Measurements from ENCODE around the gene TNF.
"Not testable (repeated sequence)": the region's sequence is repeated elsewhere in the genome, so short reads cannot be mapped to it uniquely, and the experiment has no call there.

The TNF gene

DNA sequence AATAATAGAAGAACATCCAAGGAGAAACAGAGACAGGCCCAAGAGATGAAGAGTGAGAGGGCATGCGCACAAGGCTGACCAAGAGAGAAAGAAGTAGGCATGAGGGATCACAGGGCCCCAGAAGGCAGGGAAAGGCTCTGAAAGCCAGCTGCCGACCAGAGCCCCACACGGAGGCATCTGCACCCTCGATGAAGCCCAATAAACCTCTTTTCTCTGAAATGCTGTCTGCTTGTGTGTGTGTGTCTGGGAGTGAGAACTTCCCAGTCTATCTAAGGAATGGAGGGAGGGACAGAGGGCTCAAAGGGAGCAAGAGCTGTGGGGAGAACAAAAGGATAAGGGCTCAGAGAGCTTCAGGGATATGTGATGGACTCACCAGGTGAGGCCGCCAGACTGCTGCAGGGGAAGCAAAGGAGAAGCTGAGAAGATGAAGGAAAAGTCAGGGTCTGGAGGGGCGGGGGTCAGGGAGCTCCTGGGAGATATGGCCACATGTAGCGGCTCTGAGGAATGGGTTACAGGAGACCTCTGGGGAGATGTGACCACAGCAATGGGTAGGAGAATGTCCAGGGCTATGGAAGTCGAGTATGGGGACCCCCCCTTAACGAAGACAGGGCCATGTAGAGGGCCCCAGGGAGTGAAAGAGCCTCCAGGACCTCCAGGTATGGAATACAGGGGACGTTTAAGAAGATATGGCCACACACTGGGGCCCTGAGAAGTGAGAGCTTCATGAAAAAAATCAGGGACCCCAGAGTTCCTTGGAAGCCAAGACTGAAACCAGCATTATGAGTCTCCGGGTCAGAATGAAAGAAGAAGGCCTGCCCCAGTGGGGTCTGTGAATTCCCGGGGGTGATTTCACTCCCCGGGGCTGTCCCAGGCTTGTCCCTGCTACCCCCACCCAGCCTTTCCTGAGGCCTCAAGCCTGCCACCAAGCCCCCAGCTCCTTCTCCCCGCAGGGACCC lies 981 bp upstream of the TNF start:
- DNase-seq = no peak

DNA sequence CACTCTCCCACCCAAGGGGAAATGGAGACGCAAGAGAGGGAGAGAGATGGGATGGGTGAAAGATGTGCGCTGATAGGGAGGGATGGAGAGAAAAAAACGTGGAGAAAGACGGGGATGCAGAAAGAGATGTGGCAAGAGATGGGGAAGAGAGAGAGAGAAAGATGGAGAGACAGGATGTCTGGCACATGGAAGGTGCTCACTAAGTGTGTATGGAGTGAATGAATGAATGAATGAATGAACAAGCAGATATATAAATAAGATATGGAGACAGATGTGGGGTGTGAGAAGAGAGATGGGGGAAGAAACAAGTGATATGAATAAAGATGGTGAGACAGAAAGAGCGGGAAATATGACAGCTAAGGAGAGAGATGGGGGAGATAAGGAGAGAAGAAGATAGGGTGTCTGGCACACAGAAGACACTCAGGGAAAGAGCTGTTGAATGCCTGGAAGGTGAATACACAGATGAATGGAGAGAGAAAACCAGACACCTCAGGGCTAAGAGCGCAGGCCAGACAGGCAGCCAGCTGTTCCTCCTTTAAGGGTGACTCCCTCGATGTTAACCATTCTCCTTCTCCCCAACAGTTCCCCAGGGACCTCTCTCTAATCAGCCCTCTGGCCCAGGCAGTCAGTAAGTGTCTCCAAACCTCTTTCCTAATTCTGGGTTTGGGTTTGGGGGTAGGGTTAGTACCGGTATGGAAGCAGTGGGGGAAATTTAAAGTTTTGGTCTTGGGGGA lies 754 bp downstream of the TNF start:
- peak; percentile 55 for DNase-seq

DNA sequence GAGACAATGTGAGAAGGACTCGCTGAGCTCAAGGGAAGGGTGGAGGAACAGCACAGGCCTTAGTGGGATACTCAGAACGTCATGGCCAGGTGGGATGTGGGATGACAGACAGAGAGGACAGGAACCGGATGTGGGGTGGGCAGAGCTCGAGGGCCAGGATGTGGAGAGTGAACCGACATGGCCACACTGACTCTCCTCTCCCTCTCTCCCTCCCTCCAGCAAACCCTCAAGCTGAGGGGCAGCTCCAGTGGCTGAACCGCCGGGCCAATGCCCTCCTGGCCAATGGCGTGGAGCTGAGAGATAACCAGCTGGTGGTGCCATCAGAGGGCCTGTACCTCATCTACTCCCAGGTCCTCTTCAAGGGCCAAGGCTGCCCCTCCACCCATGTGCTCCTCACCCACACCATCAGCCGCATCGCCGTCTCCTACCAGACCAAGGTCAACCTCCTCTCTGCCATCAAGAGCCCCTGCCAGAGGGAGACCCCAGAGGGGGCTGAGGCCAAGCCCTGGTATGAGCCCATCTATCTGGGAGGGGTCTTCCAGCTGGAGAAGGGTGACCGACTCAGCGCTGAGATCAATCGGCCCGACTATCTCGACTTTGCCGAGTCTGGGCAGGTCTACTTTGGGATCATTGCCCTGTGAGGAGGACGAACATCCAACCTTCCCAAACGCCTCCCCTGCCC lies 1.7 kb downstream of the TNF start:
- no peak for DNase-seq

DNA sequence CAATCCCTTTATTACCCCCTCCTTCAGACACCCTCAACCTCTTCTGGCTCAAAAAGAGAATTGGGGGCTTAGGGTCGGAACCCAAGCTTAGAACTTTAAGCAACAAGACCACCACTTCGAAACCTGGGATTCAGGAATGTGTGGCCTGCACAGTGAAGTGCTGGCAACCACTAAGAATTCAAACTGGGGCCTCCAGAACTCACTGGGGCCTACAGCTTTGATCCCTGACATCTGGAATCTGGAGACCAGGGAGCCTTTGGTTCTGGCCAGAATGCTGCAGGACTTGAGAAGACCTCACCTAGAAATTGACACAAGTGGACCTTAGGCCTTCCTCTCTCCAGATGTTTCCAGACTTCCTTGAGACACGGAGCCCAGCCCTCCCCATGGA lies 2.2 kb downstream of the TNF start:
- DNase-seq = no peak

DNA sequence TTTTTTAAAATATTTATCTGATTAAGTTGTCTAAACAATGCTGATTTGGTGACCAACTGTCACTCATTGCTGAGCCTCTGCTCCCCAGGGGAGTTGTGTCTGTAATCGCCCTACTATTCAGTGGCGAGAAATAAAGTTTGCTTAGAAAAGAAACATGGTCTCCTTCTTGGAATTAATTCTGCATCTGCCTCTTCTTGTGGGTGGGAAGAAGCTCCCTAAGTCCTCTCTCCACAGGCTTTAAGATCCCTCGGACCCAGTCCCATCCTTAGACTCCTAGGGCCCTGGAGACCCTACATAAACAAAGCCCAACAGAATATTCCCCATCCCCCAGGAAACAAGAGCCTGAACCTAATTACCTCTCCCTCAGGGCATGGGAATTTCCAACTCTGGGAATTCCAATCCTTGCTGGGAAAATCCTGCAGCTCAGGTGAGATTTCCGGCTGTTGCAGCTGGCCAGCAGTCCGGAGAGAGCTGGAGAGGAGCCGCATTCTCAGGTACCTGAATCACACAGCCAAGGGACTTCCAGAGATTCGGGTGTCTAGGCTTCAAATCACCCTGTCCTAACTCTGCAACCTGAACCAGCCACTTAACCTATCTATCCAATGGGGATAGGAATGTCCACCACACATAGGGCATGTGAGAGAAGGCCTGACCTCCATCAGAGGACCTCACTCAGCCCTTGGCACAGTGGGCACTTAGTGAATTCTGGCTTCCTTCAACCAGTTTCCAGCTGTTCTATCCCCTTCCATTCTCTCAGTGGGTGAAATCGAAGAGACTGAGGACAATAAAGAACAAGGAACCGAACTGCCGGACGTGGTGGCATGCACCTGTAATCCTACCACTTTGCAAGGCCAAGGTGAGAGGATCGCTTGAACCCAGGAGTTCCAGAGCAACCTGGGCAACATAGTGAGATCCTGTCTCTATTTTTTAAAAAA lies 3.1 kb downstream of the TNF start:
- DNase-seq = peak; percentile 75

DNA sequence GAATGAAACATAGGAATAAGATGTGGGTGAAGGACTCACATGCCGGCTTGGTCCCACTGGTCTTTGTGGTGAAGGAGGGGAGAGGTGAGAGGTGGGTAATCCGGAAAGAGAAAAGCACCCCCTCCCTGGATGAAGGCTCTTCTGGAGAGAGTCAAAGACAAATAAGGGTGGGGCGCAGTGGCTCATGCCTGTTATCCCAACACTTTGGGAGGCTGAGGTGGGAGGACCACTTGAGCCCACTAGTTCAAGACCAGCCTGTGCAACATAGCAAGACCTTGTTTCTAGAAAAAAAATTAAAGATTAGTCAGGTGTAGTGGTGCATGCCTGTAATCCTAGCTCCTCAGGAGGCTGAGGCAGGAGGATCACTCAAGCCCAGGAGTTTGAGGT lies 3.7 kb downstream of the TNF start:
- DNase-seq = no peak

DNA sequence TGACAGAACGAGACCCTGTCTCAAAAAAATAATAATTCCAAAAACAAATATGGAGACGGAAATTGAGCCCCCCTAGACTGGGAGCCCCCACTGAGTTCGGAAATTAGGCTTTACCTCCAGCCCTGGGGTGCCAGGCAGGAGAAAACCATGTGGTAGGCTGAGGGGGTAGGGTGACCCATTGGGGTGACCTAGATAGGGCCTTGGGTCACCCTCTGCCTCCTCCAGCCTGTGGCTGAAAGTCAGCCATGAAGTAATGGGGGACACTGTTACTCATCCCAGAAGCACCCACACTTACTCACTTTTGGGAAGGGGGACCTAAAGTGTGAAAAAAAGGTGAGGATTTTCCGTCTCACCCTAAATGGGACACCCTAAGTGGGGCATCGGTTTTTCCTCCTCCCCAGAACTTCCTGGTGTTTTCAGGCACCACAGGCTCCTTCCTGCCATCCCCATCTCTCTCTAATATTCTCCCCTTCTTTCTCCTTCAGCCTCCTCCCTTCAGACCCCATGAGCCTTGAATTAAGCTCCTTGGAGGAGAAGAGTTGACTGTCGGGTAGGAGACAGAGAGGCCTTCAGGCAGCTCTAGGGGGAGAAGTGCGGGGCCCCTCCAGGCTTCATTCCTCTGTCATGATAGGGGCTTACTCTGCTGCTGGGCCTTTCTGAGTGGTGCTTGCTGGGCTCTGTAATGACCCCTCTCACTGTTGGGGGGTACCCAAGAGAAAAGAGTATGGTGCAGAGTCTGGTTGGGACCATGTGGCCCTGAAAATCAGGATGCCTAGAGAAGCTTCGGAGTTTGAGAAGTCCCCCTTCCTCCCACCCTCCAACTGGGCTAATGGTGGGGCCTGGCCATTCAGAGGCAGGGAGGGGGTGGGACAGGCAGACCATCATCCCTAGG lies 4.4 kb downstream of the TNF start:
- DNase-seq = peak; percentile 17

DNA sequence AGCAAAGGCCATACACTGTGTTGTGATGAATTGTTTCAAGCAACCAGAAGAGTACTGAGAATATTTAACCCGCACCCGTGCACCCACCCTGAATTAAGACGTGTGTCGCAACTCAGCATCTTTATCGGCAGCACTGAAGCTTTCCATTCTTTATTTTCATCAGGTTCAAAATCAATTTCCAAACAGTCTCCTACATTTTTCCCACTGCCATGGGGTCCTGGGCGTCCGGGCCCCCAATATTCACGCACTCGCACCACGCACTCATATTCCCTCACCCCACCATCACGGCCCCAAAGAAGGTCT lies 5.0 kb downstream of the TNF start:
- DNase-seq = no peak

DNA sequence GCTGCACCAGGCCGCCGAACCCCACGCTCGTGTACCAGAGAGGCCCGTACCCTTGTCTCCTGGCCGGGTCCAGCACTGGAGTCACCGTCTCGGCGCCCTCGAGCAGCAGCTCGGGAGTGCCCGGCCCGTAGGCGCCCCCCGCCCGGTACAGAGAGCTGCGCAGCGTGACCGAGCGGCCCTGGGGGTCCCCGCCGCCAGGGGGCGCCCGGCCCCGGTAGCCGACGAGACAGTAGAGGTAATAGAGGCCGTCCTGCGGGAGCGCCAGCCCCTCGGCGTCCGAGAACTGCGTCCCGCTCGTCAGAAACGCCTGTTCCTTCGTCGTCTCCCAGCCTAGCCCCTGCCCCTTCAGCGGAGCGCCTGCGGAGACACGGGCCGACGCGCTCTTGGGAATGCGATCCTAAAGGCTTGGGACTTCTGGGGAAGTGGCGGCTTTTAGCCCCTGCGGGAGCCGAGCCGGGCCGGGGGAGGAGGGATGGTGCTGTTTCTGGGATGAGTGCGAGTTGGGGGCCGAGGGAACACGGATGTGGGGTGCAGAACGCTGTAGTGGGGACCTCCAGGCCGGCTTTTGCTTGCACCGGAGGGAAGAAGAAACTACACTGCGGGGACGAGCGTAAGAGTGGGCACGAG lies 5.6 kb downstream of the TNF start:
- peak; percentile 87 for DNase-seq

DNA sequence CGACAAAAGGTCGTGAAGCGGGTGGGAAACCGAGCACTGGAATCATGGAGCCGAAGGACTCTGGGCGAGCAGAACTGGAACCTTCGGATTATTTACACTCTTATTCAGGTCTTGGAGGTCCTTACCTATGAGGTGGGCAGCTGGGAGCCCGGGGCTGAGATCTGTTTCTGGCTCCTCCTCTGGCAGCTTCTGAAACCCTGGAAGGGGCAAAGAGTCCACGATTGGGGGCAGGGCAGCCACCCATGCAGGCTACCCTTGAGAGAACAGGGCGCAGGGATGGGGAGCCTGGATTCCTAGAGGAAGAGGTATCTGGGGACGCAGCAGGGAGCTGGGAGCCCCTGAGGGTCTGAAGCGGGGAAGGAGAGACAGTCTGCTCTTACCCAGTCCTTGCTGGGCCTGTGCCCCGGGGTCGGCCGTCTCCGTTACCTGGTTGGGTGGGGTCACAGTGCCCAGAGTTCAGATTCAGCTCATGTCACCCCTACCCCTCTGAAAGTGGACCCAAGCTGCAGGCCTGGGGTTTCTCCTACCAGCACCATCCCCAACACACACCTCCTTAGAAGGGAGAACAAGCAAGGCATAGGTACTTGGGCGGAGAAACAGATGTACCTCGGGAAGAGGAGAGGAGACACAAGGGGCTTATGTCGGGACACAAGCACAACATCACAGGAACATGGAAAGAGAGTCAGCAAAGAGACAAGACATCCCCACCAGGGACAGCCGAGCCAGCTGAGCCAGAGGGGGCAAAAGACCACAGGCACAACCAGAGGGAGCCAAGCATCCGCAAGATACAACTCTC lies 6.3 kb downstream of the TNF start:
- DNase-seq = peak; percentile 45

DNA sequence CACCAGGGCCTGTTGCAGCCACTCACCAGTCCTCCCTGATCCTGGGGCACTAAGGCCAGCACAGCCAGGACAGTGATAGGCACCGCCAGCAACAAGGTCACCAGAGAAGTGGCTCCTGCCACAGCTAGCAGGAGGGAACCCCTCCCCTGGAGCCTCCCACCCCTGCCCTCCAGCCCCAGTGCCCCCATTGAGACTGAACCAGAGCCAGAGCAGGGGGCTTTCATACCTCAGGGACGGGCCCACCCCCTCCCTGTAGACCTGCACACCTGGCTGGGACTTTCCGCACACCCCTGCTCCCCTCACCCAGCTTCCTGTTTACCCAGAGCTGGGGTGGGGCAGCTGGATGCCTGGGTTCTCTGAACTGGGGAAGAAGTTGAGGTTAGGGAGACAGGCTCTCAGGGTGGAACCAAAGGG lies 6.9 kb downstream of the TNF start, which contains the start of gene LTB:
Gene LTB, minus strand, starts transcription at position 195 of the 414 bp plus-strand sequence. Its CDS starts 7 bp downstream, at position 188.
- no peak for DNase-seq

DNA sequence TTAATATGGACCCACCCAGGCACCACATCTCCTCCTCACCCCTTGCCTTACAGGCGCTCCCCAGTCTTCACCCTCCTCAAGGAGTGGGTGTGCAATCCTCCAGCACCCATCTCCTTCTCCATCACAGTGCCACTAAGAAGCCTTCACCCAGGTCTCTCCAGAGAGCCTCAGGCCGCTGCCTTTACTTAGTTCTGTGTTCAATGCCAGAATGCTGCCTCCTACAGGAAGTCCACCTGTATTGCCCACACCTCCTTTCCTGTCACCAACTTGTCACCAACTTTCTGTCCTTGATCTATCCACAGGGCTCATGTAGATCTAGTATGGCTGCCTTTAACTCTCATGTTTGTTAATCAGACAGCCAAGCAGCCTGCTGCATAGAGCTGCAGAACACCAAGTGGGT lies 10.1 kb downstream of the TNF start:
- peak; percentile 34 for DNase-seq

DNA sequence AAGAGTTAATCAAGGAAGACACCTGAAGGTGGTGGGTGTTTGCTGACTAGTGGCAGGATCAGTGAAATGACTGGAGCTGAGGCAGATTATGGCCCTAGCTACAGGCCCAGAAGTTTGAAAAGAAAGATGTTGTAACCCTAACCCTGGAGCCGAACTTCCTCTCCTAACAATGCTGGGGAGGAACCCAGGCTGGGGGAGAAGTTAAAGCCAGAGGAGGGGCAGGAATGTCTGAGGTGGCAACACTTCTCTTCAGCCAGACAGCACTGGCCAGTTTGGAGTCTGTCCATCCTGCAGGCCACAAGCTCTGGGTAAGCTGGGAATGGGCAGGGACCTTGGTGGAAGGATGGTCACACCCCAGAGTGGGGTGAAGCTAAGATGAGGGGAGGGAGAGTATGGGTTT lies 10.6 kb downstream of the TNF start, which contains the start of gene LST1:
Gene LST1, plus strand, starts transcription at position 270 of the 400 bp plus-strand sequence. CDS start 1,023 bp downstream, outside the sequence.
- DNase-seq = no peak

DNA sequence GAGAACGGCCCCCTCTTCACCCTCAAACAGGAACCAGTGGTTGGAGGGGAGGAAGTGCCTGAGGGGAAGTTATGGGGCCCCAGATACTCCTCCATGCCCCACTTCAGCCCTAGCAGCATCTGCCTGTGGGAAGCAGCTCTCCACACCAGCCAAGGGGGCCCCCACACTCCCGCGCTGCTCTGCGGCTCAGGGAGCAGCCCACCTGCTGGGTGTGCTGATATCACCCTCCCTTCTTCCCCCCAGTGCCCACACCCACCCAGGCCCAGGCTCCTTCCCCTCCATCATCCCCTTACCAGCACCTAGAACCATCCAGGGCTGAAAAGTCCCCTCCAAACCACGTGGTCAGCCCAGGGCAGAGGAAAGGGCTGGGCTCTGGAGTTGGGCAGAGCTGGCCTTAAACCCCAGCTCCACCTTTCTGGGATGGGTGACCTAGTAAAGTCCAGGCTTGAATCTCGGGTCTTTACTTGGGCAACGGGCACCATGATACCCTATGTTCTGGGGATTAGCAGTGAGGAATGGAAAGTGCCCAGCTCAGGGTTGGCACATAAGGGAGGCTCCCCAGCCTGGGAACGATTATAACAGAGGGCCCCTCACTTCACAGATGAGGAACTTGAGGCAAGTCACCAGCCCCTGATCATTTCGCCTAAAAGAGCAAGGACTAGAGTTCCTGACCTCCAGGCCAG lies 11.4 kb downstream of the TNF start:
- DNase-seq = no peak

DNA sequence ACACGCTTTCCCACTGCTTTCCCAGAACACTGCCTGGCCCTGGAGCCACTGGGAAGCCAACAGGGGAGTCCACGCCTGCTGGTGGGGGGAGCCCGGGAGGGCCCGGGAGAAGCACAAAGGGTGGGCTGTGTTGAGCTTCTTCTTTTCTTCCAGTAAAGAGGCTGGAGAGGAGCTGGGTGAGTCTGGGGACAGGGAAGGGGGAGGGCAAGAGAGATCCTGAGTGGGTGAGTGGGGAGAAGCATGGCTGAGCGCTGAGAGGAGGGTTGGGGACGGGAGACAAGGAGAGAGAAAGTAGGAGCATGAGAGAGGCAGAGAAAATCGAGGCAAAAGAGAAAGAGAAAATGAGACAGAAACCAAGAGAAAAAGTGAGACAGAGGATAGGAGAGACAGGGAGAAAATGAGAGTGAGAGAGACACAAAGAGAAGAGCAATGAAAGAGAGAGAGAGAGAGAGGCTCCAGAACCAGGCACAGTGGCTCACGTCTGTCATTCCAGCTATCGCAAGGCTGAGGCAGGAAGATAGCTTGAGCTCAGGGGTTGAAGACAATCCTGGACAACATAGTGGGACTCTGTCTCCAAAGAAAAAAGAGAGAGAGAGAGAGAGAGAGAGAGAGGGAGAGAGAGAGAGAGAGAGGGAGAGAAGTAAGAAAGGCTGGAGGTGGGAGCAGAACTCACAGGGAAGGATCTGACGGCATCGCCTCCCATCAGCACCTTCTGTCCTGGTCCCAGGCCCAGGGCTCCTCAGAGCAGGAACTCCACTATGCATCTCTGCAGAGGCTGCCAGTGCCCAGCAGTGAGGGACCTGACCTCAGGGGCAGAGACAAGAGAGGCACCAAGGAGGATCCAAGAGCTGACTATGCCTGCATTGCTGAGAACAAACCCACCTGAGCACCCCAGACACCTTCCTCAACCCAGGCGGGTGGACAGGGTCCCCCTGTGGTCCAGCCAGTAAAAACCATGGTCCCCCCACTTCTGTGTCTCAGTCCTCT lies 12.7 kb downstream of the TNF start:
- no peak for DNase-seq

DNA sequence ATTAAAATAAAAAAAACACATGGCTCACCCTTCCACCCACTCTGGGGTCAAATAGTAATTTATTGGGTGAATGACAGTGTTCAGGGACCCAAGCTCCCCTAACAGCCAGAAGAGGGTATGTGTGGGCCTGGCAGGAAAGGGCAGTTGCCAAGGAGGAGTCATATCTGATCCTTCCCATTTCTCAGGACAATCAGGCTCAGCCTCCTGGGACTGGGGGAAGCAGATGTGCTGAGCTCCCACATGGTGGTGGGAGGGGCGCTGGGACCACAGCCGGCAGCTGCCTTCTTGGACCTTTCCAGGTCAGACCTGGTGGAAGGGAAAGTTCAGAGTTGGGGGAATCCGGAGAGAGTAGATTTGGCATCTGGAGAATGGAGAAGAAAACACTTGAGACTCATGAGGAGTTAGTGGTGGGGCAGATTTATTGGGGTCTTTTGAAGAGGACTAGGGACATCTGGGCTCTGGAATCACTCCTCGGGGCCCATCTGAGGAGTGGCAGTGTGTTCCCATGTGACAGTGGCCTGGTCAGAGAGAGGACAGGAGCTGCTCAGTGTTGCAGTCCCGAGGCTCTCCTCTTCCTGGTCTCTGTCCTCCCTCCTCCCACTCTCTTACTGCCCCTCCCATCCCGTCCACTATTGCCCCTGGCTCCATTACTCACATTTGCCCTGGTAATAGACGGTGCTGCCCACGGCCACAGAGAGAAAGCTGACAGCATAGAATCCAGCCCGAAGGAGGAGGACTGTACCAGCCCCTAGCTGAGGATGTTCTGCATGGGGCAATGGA lies 13.7 kb downstream of the TNF start:
- peak; percentile 58 for DNase-seq

DNA sequence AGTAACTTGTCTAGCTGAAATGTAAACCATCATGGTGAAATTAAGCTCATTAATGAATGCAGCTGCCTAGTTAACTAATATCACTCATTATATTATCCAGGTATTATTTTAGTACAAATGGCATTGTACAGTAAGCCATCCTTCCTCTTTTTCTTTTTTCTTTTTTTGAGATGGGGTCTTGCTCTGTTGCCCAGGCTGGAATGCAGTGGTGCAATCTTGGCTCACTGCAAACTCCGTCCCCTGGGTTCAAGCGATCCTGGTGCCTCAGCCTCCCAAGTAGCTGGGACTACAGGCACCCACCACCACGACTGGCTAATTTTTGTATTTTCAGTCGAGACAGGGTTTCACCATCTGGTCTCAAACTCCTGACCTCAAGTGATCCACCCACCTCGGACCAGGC lies 15.3 kb downstream of the TNF start:
- DNase-seq = not testable (repeated sequence)

Measured in NCI-H69 (cell line).